Dedifferentiated amniotic fluid mesenchymal stem cell (primary cell): ENCODE results near the gene KRT23.
A peak's percentile ranks its signal among the peaks of the same experiment; 100 is the strongest.

Source experiments
- DNase-seq: peaks from one replicate; pipeline ENCODE4 v3.0.0-alpha.2; 2016; ENCODE audit errors: extremely low spot score

The KRT23 gene

GRCh38 chr17:40937384-40937819 is at the start of gene KRT23:
TSS of gene KRT23 (minus strand) at chr17:40937646. CDS start at chr17:40936603, 1,043 bp downstream.
- DNase-seq: no peak

GRCh38 chr17:40986920-40987319 is 49.5 kb upstream of the KRT23 start:
- no peak for DNase-seq

- DNase-seq: no peak
Measured at GRCh38 chr17:40984226-40984625, 46.8 kb upstream of the KRT23 start, which contains the start of gene KRT40. TSS of gene KRT40 (minus strand) at chr17:40984326. CDS start at chr17:40984273, 53 bp downstream.

GRCh38 chr17:40981115-40981514 is 43.7 kb upstream of the KRT23 start:
- DNase-seq: no peak

GRCh38 chr17:40980596-40980995 is 43.1 kb upstream of the KRT23 start:
- no peak for DNase-seq

GRCh38 chr17:40980117-40980516 is 42.7 kb upstream of the KRT23 start:
- DNase-seq: no peak

- no peak for DNase-seq
Measured at GRCh38 chr17:40978575-40979151, 41.2 kb upstream of the KRT23 start.

- DNase-seq: no peak
Measured at GRCh38 chr17:40975516-40975915, 38.1 kb upstream of the KRT23 start.

- no peak for DNase-seq
Measured at GRCh38 chr17:40974366-40974765, 36.9 kb upstream of the KRT23 start.

GRCh38 chr17:40967582-40967981 is 30.1 kb upstream of the KRT23 start:
- no peak for DNase-seq

- no peak for DNase-seq
Measured at GRCh38 chr17:40966848-40967247, 29.4 kb upstream of the KRT23 start, which contains the start of gene KRT39. TSS of gene KRT39 (minus strand) at chr17:40966948. CDS start at chr17:40966856, 92 bp downstream.

GRCh38 chr17:40963838-40964237 is 26.4 kb upstream of the KRT23 start:
- DNase-seq: no peak

GRCh38 chr17:40962059-40962561 is 24.7 kb upstream of the KRT23 start:
- DNase-seq: no peak

GRCh38 chr17:40961591-40961990 is 24.1 kb upstream of the KRT23 start:
- no peak for DNase-seq

GRCh38 chr17:40960144-40960543 is 22.7 kb upstream of the KRT23 start:
- no peak for DNase-seq

GRCh38 chr17:40958086-40958953 is 20.9 kb upstream of the KRT23 start:
- no peak for DNase-seq

GRCh38 chr17:40956401-40957254 is 19.2 kb upstream of the KRT23 start:
- peak; percentile 70 for DNase-seq

GRCh38 chr17:40953881-40954280 is 16.4 kb upstream of the KRT23 start:
- DNase-seq: no peak

- peak; percentile 80 for DNase-seq
Measured at GRCh38 chr17:40952661-40953060, 15.2 kb upstream of the KRT23 start.

GRCh38 chr17:40952154-40952553 is 14.7 kb upstream of the KRT23 start:
- DNase-seq: no peak

- no peak for DNase-seq
Measured at GRCh38 chr17:40951011-40951622, 13.7 kb upstream of the KRT23 start.
